HepG2 (cell line): ENCODE results near the gene NFKB1. TPM values are rescaled to one million over a fixed set of nuclear protein-coding genes. Genes with fewer than 3 reads are reported as not detected.

ENCODE experiments used
- ATAC-seq: fragments of 200-7000 bp; cut with Tn5 transposase; 3 replicates; pipeline ENCODE4 v1.9.1; 2020; ENCODE audit warnings: mild to moderate bottlenecking, moderate library complexity
- BruUV-seq: library from RNA; stranded (reverse); fragments of 400-500 nt; replicated peaks from 2 replicates; lab custom pipeline; 2021; lab: Mats Ljungman, UMichigan
- CTCF ChIA-PET: fragments of 300-600 bp; formaldehyde crosslinking; extraction: SDS; loops from one replicate; lab custom pipeline; 2021; ENCODE audit warnings: low total read pairs, inconsistent platforms, low intra/inter-chr PET ratio; lab: Yijun Ruan, JAX
- POLR2A ChIA-PET: fragments of 350-600 bp; sonication (Branson Sonifier 250); formaldehyde crosslinking; loops from one replicate; lab custom pipeline; 2020; ENCODE audit warnings: antibody characterized with exemption, inconsistent platforms; lab: Yijun Ruan, JAX
- DNase-seq: peaks from one replicate; pipeline ENCODE4 v3.0.0-alpha.2; 2015; ENCODE audit warnings: low spot score
- FAIRE-seq: peaks from 3 replicates; lab custom pipeline; 2011; peaks lifted over from hg19 to GRCh38; lab: Jason Lieb, UNC
- H2AFZ ChIP-seq: one replicate; pipeline ENCODE4 v1.6.1; 2011; ENCODE audit warnings: low read length, inconsistent platforms
- H3K27ac ChIP-seq: fragments of 300-600 bp; 3 replicates; pipeline ENCODE4 v1.8.0; 2011; ENCODE audit warnings: mixed run types, mild to moderate bottlenecking, mixed read lengths, low read length, inconsistent platforms; ENCODE audit not compliant: insufficient read depth; ENCODE audit errors: extremely low read length
- H3K27me3 ChIP-seq, 2 experiments: fragments of 200-600 bp in 1 of 2; 2 replicates in 1 of 2; 3 replicates in 1 of 2; pipeline versions ENCODE4 v1.6.0 to v1.8.0; 2011; ENCODE audit warnings: low read length in 2 of 2, mild to moderate bottlenecking in 2 of 2, moderate library complexity in 2 of 2, inconsistent platforms in 1 of 2; ENCODE audit not compliant: insufficient read depth in 2 of 2, control insufficient read depth in 1 of 2
- H3K36me3 ChIP-seq, 2 experiments: fragments of 200-600 bp in 1 of 2; replicated peaks in 1 of 2; 2 replicates in 1 of 2; 3 replicates in 1 of 2; pipeline versions ENCODE4 v1.5.1 to v1.8.0; 2011; ENCODE audit warnings: low read length in 2 of 2, inconsistent platforms in 1 of 2; ENCODE audit not compliant: insufficient read depth in 2 of 2, control insufficient read depth in 1 of 2
- H3K4me1 ChIP-seq: 2 replicates; pipeline ENCODE4 v1.5.1; 2012; ENCODE audit warnings: low read length, inconsistent platforms; ENCODE audit not compliant: insufficient read depth
- H3K4me2 ChIP-seq: 2 replicates; pipeline ENCODE4 v1.6.0; 2011; ENCODE audit warnings: low read depth, low read length, inconsistent platforms
- H3K4me3 ChIP-seq, 3 experiments: fragments of 200-600 bp in 1 of 3; sonication (generic), shearing (Covaris generic) in 1 of 3; replicated peaks in 1 of 3; 2 replicates each; pipeline ENCODE4 v1.5.1; 2011 to 2016; ENCODE audit warnings: low read length in 3 of 3, inconsistent platforms in 2 of 3, low read depth in 2 of 3, mild to moderate bottlenecking in 2 of 3, control low read depth in 1 of 3, mixed read lengths in 1 of 3; ENCODE audit not compliant: insufficient read depth in 1 of 3
- H3K79me2 ChIP-seq: one replicate; pipeline ENCODE4 v1.6.1; 2011; ENCODE audit warnings: low read length, inconsistent platforms; ENCODE audit not compliant: insufficient read depth
- H3K9ac ChIP-seq: 2 replicates; pipeline ENCODE4 v1.6.0; 2011; ENCODE audit warnings: mild to moderate bottlenecking, low read depth, low read length, inconsistent platforms; ENCODE audit not compliant: insufficient read depth
- H3K9me3 ChIP-seq: 2 replicates; pipeline ENCODE4 v1.5.1; 2012; ENCODE audit warnings: mild to moderate bottlenecking, low read length
- H4K20me1 ChIP-seq: 2 replicates; pipeline ENCODE4 v1.6.0; 2011; ENCODE audit warnings: inconsistent platforms, mild to moderate bottlenecking, low read length, moderate library complexity; ENCODE audit not compliant: insufficient read depth
- HCFC1 ChIP-seq: fragments of 150-350 bp; IDR thresholded peaks from 2 replicates; pipeline ENCODE4 v1.6.1; 2014; ENCODE audit warnings: low read depth, low read length
- PHF5A ChIP-seq: IDR thresholded peaks from one replicate; pipeline ENCODE4 v1.6.1; 2018; ENCODE audit warnings: low read depth, missing genetic modification reagents; ENCODE audit not compliant: unreplicated experiment
- POGZ ChIP-seq: sonication (generic); formaldehyde crosslinking; IDR thresholded peaks from 2 replicates; pipeline ENCODE4 v1.4.0; 2020; ENCODE audit warnings: mild to moderate bottlenecking, missing genetic modification reagents
- SMAD9 ChIP-seq: sonication (generic); formaldehyde crosslinking; IDR thresholded peaks from 2 replicates; pipeline ENCODE4 v1.5.1; 2020; ENCODE audit warnings: mild to moderate bottlenecking, missing genetic modification reagents
- ZNF101 ChIP-seq: sonication (generic); formaldehyde crosslinking; IDR thresholded peaks from 2 replicates; pipeline ENCODE4 v1.4.0; 2020; ENCODE audit warnings: mild to moderate bottlenecking, low read depth, missing genetic modification reagents, borderline replicate concordance
- ZNF180 ChIP-seq: sonication (generic); formaldehyde crosslinking; IDR thresholded peaks from 2 replicates; pipeline ENCODE4 v1.4.0; 2020; ENCODE audit warnings: low read depth, missing genetic modification reagents, borderline replicate concordance
- ZNF317 ChIP-seq: sonication (generic); formaldehyde crosslinking; IDR thresholded peaks from 2 replicates; pipeline ENCODE4 v1.5.0; 2020; ENCODE audit warnings: mild to moderate bottlenecking, missing genetic modification reagents
- ZNF713 ChIP-seq: sonication (generic); formaldehyde crosslinking; IDR thresholded peaks from 2 replicates; pipeline ENCODE4 v1.4.0; 2020; ENCODE audit warnings: mild to moderate bottlenecking, missing genetic modification reagents
- ZNF747 ChIP-seq: sonication (generic); formaldehyde crosslinking; IDR thresholded peaks from 2 replicates; pipeline ENCODE4 v1.8.1; 2023; ENCODE audit warnings: missing genetic modification reagents, mild to moderate bottlenecking, borderline replicate concordance
- WGBS: methylation state at CpG from one replicate; pipeline ENCODE4 v1.1.6; 2017; ENCODE audit warnings: low lambda C conversion rate; 5-methylcytosine and 5-hydroxymethylcytosine counted together
- in situ Hi-C: cut with HindIII; loops from 2 replicates; pipeline ENCODE4 v1.10.0; 2017; ENCODE audit warnings: low pct_unique_long_range_greater_than_20kb; ENCODE audit not compliant: extremely low pct_ligation_motif_present
- intact Hi-C: fragments of 100-400 bp; cut with micrococcal nuclease; formaldehyde crosslinking; loops from one replicate; pipeline ENCODE4 v1.10.0; 2022; ENCODE audit not compliant: unreplicated experiment
- polyA plus RNA-seq, 8 experiments: library from polyadenylated mRNA; depleted of rRNA in 3 of 8; stranded (reverse) in 7 of 8; unstranded in 1 of 8; fragments of >200 nt; fragmentation: Illumina TruSeq in 4 of 8; extraction: Trizol in 4 of 8; gene quantifications; 2 replicates each; pipeline versions ENCODE4 v1.2.1 to v1.2.3, GENCODE V29; 2011 to 2016; ENCODE audit warnings: low read depth in 4 of 8, missing spikeins in 1 of 8, mixed read lengths in 1 of 8; ENCODE audit not compliant: insufficient read depth in 1 of 8
- total RNA-seq, 5 experiments: library from RNA; depleted of rRNA; stranded (reverse); fragments of >200 nt; fragmentation: Illumina TruSeq; extraction: Trizol; gene quantifications; 2 replicates each; pipeline ENCODE4 v1.2.3, GENCODE V29; 2016; ENCODE audit warnings: low read depth in 1 of 5

The NFKB1 gene
- total and polyA plus RNA-seq, 2 of the 13 experiments (the other 11 are each of a cell fraction or from before 2014, with no cell fraction given), result 15.4 to 31.6 TPM

GRCh38 chr4:102604222-102604940, 103.2 kb downstream of the NFKB1 start:
- H4K20me1 ChIP-seq, result no peaks in the 10 kb centered on the region
- TF ChIP-seq ZNF317 (CRISPR knock-in tag), result no peak
- no peak for TF ChIP-seq PHF5A
- TF ChIP-seq SMAD9 (CRISPR knock-in tag), result no peak
- TF ChIP-seq ZNF713 (CRISPR knock-in tag), result no peak
- no peak for TF ChIP-seq HCFC1
- TF ChIP-seq ZNF747, result no peak
- no peak for TF ChIP-seq ZNF180 (CRISPR knock-in tag)
- H3K9ac ChIP-seq, result no peak overlapping the region
- FAIRE-seq (no peak), DNase-seq (no peak), ATAC-seq (no peak)
- BruUV-seq, result no TSS peak
- no peaks in the 10 kb centered on the region for H3K79me2 ChIP-seq
- CTCF ChIA-PET, result no interaction called here
- H3K27me3 ChIP-seq, result no peaks in the 10 kb centered on the region
- no peak overlapping the region for H3K4me2 ChIP-seq
- WGBS, result 89% methylated on average over 2 of the region's 2 CpGs
- H3K9me3 ChIP-seq, result no peaks in the 10 kb centered on the region
- no peak overlapping the region for H2AFZ ChIP-seq
- H3K36me3 ChIP-seq, result peaks cover 18 to 61% of the 10 kb centered on the region in 2 experiments
- H3K4me3 ChIP-seq, result no peak overlapping the region
- no peak overlapping the region for H3K27ac ChIP-seq
- POLR2A ChIA-PET, result no interaction called here
- intact Hi-C loops (no loop called here), in situ Hi-C loops (no loop called here)
- no peaks in the 10 kb centered on the region for H3K4me1 ChIP-seq

DNA sequence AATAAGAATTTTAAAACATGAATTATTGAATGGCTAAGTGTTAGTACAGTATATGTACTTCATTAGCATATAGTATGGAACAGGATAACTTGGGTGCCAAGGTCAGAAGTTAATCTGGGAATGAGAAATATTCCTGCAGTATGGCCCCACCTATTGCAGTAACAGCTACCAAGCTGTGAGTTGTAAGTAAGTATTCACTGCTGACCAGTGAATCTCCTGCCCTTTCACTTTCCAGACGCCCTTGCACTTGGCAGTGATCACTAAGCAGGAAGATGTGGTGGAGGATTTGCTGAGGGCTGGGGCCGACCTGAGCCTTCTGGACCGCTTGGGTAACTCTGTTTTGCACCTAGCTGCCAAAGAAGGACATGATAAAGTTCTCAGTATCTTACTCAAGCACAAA, 105.1 kb downstream of the NFKB1 start:
- ATAC-seq (no peak), DNase-seq (no peak), FAIRE-seq (no peak)
- H2AFZ ChIP-seq, result no peak overlapping the region
- no peak for TF ChIP-seq ZNF101 (CRISPR knock-in tag)
- TF ChIP-seq POGZ (CRISPR knock-in tag), result no peak
- H3K9me3 ChIP-seq, result no peaks in the 10 kb centered on the region
- H4K20me1 ChIP-seq, result no peaks in the 10 kb centered on the region
- WGBS, result 100% methylated on average over 3 of the region's 3 CpGs
- peaks cover 21 to 60% of the 10 kb centered on the region in 2 experiments; a peak in 4 of 5 replicates for H3K36me3 ChIP-seq
- H3K27me3 ChIP-seq, result no peaks in the 10 kb centered on the region
- intact Hi-C loops, result no loop called here
- H3K4me1 ChIP-seq, result no peaks in the 10 kb centered on the region
- ChIA-PET CTCF (no interaction called here), POLR2A (interaction anchor here (0.8 kb wide), 1 partner anchor 15 kb away, joined by 3 read pairs; no protein-coding TSS in a partner anchor)
- in situ Hi-C loops, result no loop called here
- H3K79me2 ChIP-seq, result no peaks in the 10 kb centered on the region
- H3K9ac ChIP-seq, result no peak overlapping the region
- H3K4me3 ChIP-seq, result no peak overlapping the region
- no peak overlapping the region for H3K4me2 ChIP-seq
- no TSS peak for BruUV-seq
- no peak overlapping the region for H3K27ac ChIP-seq
